Stimulated activated CD8-positive, alpha-beta memory T cell treated with anti-CD3 and anti-CD28 coated beads, Interleukin-4, amount 100 ng/mL, for 1 hour (primary cell): ENCODE data around the gene PLA2R1.
"Not testable (repeated sequence)": the region's sequence is repeated elsewhere in the genome, so short reads cannot be mapped to it uniquely, and the experiment has no call there.

Experiments
- DNase-seq, 2 donors: peaks; one replicate each; pipeline ENCODE4 v3.0.0-alpha.2; 2020; ENCODE audit warnings: low read depth in 2 of 2, low spot score in 1 of 2

Gene PLA2R1

DNA sequence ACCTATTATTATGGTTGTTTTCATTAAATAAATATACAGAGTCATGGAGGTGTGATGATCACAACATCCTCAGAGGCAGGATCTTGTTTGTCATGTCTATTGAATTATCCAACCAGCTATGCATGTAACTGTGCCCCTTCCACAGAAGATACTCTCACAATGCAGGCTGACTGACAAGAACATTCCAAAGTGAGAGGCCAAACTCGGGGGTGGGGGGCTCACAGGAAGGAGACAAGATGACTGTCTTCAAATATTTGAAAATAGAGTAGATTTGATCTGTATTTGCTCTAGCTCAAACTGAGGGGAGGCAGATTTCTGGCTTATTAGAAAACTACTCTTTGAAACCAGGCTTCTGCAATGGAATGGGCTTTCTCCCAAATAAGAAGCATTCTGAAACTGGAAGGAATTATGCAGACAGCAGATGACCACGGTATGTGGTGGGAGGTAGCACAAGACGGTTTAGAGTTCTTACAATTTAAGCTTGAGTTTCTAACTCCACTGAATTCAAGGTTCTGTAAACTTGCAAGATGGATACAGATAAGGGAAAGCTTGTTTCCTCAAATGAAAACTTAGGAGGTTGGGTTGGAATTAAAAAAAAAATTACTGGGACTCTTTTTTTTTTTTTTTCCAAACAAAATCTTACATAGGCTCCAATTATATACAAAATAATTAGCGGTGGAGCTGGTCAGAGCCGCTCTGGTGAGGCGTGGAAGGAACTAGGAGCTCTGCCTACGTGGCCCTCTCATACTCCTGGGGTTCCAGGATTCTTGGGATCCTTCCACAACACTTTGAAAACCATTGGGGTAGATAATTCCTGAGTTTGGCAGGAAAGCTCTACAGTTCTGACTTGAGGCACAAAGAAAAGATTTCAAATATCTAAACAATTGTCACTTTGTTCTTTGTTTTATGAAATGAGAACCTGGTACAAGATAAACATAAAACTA, 79.3 kb downstream of the PLA2R1 start:
- DNase-seq = no peak

DNA sequence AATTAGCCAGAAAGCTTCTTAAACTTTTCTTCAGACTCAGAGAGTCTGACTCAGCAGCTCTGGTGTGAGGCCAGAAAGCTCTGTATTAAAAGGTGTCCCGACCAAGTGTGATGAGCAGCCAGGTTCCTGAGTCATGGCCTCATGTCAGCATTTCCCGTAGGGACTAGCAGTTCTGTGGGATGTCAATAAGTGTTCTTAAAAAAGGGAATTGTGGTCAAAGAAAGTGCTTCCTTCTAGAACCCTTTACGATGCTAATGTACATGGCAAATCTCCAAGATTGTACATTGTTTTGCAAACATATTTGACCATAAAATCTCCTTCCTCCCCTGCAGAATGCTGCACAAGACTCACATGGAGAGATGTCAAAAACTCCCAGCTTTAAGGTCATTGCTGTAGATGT, 80.1 kb downstream of the PLA2R1 start:
- no peak for DNase-seq

DNA sequence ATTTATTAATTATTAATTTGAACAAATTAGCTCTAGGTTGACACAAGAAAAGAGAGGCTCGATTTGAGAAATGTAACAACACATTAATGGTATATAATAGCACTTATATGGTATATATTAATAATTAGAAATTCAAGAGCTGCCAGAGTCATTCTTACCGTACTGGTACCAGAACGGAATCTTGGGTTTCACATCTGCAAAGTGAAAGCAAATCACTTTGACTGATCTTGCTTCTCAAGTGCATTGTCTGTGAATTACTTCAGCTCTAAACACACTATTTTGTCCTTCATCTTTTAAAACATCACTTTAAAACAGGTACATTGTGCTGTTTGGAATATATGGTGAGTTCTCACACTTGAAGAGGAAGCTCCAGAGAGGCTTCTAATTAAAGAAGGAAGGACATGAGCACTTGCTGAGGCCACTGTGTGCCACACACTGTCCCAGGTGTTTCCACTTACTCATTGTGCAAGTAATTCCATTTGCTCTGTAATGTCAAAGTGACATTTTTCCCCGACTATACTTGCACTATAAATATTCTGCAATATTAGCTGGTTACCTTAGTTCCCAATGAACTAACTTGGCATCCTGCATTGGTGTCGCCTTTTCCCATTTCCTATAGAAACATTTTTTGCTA, 85.8 kb downstream of the PLA2R1 start:
- no peak for DNase-seq

DNA sequence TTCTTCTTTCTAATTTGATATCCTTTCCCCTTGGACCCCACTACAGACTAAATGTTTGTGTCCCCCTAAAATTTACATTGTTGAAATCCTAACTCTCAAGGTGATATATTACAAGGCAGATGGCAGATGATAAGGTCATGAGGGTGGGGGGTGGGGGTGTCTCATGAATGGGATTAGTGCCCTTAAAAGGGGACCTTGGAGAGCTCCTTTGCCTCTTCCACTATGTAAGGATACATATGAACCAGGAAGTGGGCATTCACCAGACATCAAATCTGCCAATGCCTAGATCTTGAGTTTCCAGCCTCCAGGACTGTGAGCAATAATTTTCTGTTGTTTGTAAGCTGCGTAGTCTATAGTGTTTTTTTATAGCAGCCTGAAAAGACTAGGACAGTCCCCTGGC, 89.1 kb downstream of the PLA2R1 start:
- DNase-seq = no peak

DNA sequence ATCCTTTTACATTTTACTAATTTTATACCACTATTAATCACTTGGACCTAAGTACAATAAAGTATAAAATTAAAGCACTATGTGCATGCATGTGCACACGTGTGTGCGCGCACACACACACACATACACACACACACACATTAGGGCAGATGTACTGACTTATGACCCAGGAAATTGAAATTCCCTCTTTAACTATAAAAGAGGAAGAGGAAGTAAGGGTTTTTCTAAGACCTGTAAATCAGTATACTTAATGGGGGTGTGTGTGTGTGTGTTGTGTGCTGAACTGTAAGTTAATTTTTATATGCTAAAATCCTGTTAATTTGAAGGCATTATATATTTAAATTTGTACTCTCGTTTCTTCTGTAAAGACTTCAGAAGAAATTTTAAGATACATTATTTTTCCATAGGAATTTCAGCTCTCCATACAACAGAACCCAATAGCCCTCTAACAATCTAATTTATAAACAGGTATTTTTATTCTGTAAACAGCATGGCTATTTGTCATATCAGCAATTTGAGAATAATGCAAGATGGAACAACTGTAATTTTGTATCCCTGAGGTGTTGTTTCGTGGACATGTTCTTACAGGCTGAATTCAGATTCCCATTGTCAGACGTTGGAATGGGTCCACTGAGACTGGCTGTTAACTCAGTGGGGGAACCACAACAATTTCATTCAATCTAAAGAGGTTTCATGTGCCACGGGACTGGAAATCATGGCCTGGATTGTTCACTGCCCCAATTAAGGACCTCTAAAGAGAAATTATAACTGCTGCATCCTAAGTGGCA, 90.9 kb downstream of the PLA2R1 start:
- no peak for DNase-seq

DNA sequence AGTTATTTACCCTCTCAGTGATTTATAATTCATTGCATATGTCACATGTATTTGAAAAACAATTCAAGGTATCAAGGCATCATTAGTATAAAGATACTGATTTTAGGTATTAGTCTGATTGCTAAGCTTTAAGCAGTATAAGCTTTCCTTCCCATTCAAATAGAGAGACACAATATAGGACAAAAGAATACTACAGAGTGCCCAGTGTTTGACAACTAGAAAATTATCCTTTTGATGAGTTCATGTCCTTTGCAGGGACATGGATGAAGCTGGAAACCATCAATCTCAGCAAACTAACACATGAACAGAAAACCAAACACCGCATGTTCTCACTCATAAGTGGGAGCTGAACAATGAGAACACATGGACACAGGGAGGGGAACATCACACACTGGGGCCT, 91.9 kb downstream of the PLA2R1 start:
- DNase-seq = not testable (repeated sequence)

DNA sequence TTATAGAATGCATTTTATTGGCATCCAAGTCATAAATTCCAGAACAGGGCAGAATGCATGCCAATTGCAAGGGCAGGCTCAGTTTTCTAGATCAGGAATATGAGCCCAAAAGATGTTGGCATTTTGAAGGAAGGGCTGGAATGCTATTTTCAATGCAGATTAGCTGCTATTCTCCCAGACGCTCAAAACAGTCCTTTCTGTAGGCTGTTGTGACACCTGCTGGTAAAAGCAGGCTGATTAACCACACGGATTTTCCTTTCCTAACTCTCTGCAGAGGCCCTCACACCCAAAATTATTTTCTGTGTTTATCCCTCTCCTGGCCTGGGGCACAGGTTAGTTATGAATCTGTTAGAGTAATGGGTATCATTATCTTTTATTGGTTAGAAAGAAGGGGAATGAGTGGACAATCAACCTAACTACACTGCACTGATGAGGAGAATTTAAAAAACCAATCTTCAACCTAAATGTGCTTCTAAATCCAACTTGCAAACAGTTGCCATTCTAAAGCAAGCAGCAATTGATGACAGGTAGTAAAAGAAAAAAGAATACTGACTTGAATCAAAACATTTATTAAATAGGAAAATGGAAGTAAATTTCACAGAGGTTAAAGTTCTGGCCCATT, 94.0 kb downstream of the PLA2R1 start:
- no peak for DNase-seq

DNA sequence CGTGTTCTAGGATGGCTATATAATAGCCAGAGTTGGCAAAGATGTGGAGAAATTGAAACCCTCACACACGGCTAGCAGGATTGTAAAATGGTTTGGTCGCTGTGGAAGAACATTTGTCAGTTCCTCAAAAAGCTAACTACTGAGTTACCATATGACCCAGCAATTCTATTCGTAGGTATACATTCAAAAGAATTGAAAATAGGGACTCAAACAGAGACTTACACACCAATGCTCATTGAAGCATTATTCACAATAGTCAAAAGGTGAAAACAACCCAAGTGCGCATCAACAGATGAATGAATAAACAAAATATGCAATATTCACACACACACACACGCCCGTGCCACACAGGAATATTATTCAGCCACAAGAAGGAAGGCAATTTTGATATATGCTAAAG, 98.7 kb downstream of the PLA2R1 start:
- no peak for DNase-seq

DNA sequence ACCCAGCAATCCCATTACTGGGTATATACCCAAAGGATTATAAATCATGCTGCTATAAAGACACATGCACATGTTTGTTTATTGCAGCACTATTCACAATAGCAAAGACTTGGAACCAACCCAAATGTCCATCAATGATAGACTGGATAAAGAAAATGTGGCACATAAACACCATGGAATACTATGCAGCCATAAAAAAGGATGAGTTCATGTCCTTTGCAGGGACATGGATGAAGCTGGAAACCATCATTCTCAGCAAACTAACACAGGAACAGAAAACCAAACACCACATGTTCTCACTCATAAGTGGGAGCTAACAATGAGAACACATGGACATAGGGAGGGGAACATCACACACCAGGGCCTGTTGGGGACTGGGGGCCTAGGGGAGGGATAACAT, 99.9 kb downstream of the PLA2R1 start:
- DNase-seq = not testable (repeated sequence)

DNA sequence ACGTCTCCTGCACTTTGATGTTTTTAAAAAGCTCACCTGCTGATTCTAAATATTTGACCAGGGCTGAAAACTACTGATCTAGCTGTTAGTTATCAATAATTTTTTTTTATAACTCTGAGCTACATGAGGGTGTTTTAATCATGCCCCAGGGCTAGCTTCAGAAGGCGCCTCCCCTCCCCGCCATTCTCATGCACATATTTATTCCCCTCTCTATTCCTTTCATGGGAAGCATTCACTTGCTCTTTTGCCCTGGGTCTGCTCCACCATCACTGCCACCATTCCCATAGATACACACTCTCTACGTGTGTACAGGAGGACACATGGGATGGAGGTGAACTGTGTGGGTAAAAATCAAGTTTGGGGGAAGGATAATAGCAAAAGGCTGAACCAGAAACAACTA, 101.0 kb downstream of the PLA2R1 start:
- no peak for DNase-seq

DNA sequence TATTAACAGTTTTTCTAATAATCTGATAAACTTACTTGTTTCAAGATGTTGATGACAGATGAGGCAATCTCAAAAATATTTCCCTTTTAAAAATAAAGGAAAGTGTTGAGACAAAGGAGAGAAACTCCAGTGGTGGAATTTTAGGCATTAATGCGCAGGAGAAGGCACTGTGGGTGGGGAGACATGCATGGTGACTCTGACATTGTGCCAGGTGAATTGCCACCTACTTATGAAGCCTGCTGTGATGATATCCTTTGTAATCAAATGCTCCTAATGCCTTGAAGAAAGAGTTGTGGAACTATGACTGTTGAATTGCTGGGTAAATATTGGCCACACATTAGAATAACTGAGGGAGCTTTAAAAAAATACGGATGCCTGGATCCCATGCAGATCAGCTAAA, 101.4 kb downstream of the PLA2R1 start:
- DNase-seq = no peak

DNA sequence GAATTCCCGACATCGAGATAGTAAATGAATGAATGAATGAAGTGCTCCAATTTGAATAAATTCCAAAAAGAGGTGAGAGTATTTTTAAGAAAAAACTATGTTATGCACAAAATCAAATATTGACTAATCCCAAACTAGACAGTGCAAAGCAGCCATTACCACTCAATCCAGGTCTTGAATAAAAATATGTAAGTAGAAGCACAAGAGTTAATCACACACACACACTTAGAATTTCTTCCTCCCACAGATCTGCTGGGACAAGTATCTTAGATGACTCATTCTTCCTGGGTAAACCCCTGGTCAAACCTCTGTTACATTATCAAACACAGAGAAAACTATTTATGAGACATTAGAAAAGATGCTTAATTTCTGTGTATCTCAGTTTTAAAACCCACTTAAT, 102.0 kb downstream of the PLA2R1 start:
- DNase-seq = no peak

DNA sequence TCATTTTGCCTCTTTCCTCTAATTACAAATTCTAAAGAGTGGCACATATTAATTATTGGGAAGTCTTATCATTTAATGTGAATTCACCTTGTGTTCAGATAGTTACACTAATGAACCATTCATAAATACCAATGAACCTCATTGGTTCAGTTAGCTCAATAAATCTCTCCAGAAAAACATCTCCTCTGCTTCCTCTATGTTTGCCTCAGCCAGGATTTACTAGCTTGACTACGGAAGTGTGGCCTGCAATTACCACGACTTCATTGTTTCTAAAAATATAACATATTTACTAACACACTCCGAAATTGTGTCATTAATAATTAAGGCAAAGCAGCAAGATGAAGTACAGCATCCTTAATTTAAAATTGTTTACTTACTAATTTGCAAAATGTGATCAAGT, 103.3 kb downstream of the PLA2R1 start:
- no peak for DNase-seq

DNA sequence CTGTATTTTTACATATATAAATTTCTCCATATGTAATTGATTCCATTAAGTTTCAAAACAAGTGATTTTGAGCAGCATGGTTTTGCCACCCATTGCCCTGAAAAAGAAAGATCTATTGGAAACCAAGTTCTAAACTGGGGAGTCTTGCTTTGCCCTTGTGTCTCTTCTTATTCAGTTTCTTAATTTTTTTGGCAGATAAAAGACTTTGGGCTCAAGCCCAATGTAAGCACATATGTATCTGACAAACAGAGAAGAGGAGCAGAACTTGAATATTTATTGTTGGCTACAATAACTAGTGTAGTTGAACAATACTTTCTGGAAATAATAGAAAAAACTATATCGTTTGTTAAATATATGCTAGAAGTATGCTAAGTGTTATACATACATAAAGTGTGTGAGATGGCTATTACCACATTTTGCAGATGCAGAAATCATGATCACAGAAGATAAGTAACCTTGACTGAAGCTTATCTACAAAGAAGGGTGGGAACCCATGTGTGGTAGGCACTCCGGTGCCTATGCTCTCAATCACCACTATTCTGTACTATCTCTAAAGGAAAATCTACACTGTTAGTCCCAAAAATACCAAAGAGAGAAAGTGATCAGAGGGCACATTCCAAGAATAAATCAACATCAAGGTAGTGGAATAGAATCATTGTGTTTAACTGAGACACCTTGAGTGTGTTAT, 109.1 kb downstream of the PLA2R1 start:
- no peak for DNase-seq

DNA sequence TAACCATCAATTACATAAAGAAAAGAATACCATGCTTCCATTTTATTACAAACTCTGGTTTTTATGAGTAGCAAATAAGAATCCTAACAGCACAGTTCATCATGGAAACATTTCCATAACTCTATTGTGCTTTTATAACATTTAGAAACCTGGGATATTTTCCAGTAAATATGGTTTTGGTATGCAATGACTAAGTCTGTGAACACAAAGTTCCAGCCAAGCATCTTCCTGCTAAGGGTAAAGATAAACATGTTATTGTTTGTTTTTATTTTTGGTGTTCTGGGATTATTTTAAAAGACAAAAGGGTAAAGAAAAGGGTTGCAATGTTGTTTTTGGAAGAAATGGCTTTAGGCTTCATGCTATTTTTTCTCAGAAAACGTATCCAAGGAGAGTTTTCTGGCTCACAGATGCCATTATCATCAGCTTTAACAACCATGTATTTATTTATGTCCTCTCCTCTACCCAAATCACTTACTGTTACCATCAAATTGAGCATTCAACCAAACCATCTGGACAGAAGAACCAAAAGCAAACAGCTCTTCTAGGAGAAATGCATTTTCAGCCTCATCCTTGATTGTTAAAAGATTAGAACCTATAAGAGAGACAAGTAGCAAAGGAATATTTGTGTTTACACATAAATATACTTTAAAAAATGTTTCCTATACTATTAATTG, 116.0 kb downstream of the PLA2R1 start:
- DNase-seq = no peak

DNA sequence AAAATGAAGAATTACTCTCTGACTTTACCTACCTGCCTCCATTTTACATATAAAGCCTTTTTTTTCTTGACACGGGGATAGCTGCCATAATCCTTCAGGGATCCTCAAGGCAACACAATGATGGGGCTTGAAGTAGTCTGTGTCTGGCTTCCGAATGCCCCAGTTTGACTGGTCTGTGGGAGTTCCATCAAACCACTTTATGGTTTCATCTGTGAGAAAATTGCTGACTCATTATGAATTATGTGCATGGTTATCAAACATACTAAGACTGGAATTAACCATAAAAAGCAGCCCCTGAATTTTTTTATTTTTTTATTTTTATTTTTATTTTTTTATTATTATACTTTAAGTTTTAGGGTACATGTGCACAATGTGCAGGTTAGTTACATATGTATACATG, 117.5 kb downstream of the PLA2R1 start:
- no peak for DNase-seq

DNA sequence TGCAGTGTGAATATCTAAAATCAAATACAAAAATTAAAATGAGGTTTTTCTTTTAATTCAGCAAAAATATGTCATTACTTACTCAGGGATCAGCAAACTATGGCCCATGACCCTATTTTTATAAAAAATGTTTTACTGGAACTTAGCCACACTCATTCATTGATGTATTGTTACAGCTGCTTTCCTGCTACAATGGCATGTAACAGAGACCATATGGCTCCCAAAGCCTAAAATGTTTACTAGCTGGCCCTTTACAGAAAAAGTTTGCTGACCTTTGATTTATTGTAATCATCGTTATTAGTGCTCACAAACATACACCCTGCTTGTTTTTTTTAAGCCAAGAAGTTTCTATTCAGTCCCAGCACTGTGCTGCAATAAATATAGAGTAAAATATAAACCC, 120.3 kb downstream of the PLA2R1 start:
- DNase-seq = no peak

DNA sequence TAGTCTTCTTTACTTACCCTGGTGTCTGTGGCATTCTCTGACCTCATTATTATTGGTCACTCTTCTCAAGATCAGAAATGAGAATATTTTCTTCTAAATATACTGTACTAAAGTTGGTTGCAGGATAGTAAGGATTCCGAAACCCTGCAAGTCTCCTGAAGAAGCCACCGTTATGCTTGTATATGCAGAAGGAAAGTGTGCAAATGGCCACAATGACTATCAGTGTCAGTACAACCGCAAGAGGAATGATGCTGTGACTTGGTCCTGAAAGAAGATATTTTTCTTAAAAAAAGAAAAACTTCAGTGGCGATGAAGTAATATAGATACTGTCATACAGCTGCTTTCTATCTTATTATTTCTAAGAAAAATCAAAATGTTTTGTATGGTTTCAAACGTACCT, 120.7 kb downstream of the PLA2R1 start:
- no peak for DNase-seq

DNA sequence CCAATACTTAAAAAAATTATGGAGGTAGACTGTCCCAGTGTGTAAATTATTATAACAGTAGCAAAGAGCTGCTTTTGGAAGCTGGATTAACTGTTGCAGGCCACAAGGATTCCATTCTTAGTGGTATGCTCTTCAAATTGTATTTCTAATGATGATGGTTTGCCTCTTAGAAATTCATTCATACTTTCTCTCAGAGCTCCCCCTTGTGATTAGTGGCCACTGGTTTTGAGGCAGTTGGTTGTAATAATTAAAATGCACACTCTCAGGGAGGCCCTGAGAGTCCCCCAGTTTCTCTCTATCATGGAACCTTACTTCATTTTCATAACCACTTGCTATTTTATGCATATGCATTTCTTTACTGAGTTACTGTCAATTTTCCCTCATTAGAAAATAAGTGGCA, 122.5 kb downstream of the PLA2R1 start:
- DNase-seq = no peak

DNA sequence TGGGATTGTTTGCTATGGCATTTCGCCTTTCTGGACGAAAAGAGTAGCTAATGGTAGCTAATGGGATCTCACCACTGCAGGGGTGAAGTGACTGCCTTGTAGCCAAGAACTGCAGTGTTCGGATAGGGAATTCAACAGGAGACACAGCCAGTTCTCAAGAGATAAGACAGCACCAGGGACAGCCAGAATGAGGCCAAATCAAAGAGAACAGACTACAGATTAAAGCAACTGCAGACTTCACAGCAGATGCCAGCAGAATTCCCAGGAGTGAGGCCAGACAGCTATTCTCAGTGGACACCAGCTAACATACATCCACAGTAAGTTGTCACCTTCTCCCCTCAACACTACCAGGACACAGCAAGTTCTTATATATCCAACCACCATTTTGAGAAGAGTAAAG, 124.0 kb downstream of the PLA2R1 start:
- no peak for DNase-seq
